PC-3 (cell line): ENCODE results near the gene MEDAG. TPM values are rescaled to one million over a fixed set of nuclear protein-coding genes. Genes with fewer than 3 reads are reported as not detected.

Source experiments
- ATAC-seq: fragments of 200-7000 bp; cut with Tn5 transposase; 2 replicates; pipeline ENCODE4 v1.9.1; 2020; ENCODE audit warnings: mild to moderate bottlenecking, moderate library complexity
- BruUV-seq: library from RNA; stranded (reverse); fragments of 400-500 nt; replicated peaks from 2 replicates; lab custom pipeline; 2021; lab: Mats Ljungman, UMichigan
- CTCF ChIA-PET: fragments of 300-600 bp; sonication (Branson Sonifier 250); formaldehyde crosslinking; loops from one replicate; lab custom pipeline; 2022; ENCODE audit warnings: antibody characterized with exemption; lab: Charles Lee
- POLR2A ChIA-PET: fragments of 300-600 bp; sonication (Branson Sonifier 250); formaldehyde crosslinking; loops from one replicate; lab custom pipeline; 2022; ENCODE audit warnings: antibody characterized with exemption; ENCODE audit not compliant: unreplicated experiment; lab: Charles Lee
- DNase-seq: peaks from one replicate; pipeline ENCODE4 v3.0.0-alpha.2; 2015
- H2AFZ ChIP-seq: fragments of 300-600 bp; sonication (generic); 2 replicates; pipeline ENCODE4 v1.6.0; 2016; ENCODE audit warnings: antibody characterized with exemption, low read length
- H3F3A ChIP-seq: fragments of 300-600 bp; sonication (generic); one replicate; pipeline ENCODE4 v1.6.0; 2017; ENCODE audit warnings: antibody characterized with exemption, low read length, control low read depth, mild to moderate bottlenecking; ENCODE audit not compliant: unreplicated experiment
- H3K27ac ChIP-seq: fragments of 300-600 bp; sonication (generic); 2 replicates; pipeline ENCODE4 v1.5.1; 2016; ENCODE audit warnings: mild to moderate bottlenecking, low read length
- H3K27me3 ChIP-seq: fragments of 300-600 bp; sonication (generic); 2 replicates; pipeline ENCODE4 v1.6.1; 2016; ENCODE audit warnings: low read length, mixed read lengths
- H3K36me3 ChIP-seq: fragments of 300-600 bp; sonication (generic); 2 replicates; pipeline ENCODE4 v1.6.1; 2016; ENCODE audit warnings: low read depth, mixed run types, low read length, mixed read lengths
- H3K4me1 ChIP-seq: fragments of 300-600 bp; sonication (generic); 2 replicates; pipeline ENCODE4 v1.5.1; 2016; ENCODE audit warnings: low read length; ENCODE audit not compliant: insufficient read depth
- H3K4me2 ChIP-seq: fragments of 300-600 bp; sonication (generic); 2 replicates; pipeline ENCODE4 v1.6.0; 2016; ENCODE audit warnings: low read length
- H3K4me3 ChIP-seq: fragments of 300-600 bp; sonication (generic); 2 replicates; pipeline ENCODE4 v1.5.1; 2016; ENCODE audit warnings: mild to moderate bottlenecking, low read length, mixed read lengths
- H3K79me2 ChIP-seq: fragments of 300-600 bp; sonication (generic); 2 replicates; pipeline ENCODE4 v1.6.1; 2017; ENCODE audit warnings: low read length, mixed read lengths
- H3K9ac ChIP-seq: fragments of 300-600 bp; sonication (generic); 2 replicates; pipeline ENCODE4 v1.6.0; 2016; ENCODE audit warnings: mild to moderate bottlenecking, low read length
- H3K9me2 ChIP-seq: fragments of 300-600 bp; sonication (generic); replicated peaks from 2 replicates; pipeline ENCODE4 v1.6.1; 2016; ENCODE audit warnings: mixed run types, low read length, mixed read lengths
- H3K9me3 ChIP-seq: fragments of 300-600 bp; sonication (generic); 2 replicates; pipeline ENCODE4 v1.6.1; 2016; ENCODE audit warnings: low read length, mixed read lengths
- H4K20me1 ChIP-seq: fragments of 300-600 bp; sonication (generic); 2 replicates; pipeline ENCODE4 v1.6.1; 2016; ENCODE audit warnings: low read length, mixed read lengths
- EZH2 ChIP-seq: fragments of 300-600 bp; sonication (generic); IDR thresholded peaks from one replicate; pipeline ENCODE4 v1.6.1; 2017; ENCODE audit warnings: antibody characterized with exemption, mild to moderate bottlenecking, low read length; ENCODE audit not compliant: unreplicated experiment
- EZH2phosphoT487 ChIP-seq: fragments of 300-600 bp; sonication (generic); IDR thresholded peaks from 2 replicates; pipeline ENCODE4 v1.6.1; 2018; ENCODE audit warnings: mild to moderate bottlenecking, antibody characterized with exemption, low read length, borderline replicate concordance
- intact Hi-C: fragments of 100-400 bp; cut with micrococcal nuclease; formaldehyde crosslinking; loops from 2 replicates; pipeline ENCODE4 v1.9.0; 2023
- total RNA-seq: library from RNA; depleted of rRNA; stranded (reverse); fragments of >200 nt; gene quantifications from 2 replicates; pipeline ENCODE4 v1.2.3, GENCODE V29; 2014
- TF ChIP-seq, protein P1 (sequence below): fragments of 300-600 bp; sonication (generic); conservative IDR thresholded peaks from 2 replicates; pipeline ENCODE4 v1.5.1; 2017; ENCODE audit warnings: antibody characterized with exemption, low read depth, mild to moderate bottlenecking, low read length

MEDAG gene
- total RNA-seq, 1 experiment from 2014 or later: not detected

DNA sequence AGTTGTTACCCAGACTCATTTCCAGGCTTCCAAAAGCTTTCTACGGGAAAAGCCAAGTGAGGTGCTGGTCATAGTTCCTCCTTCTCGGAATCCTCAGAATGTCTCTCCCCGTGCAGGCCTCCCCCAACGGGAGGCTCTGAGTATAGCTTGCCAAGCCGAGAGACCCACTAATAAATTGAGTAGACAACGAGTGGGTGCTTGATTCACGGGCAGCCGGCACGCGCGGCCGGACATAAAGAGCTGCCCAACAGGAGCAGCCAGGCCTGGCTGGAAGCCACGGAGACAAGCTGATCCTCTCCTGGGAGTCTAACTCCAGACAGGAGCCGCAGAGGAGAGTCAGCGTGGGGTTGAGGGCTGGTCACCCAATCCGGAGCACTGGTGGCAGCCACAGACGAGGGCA is 43.4 kb upstream of the MEDAG start:
- no peaks in the 10 kb centered on the region for H4K20me1 ChIP-seq
- intact Hi-C loops: no loop called here
- H3K36me3 ChIP-seq: no peaks in the 10 kb centered on the region
- no peak overlapping the region for H3K27ac ChIP-seq
- peaks cover 23% of the 10 kb centered on the region for H3K4me1 ChIP-seq
- H3K9ac ChIP-seq: no peak overlapping the region
- CTCF ChIA-PET: no interaction called here
- H3F3A ChIP-seq: no peaks in the 10 kb centered on the region
- no peak for TF ChIP-seq EZH2
- TF ChIP-seq, protein P1, sequence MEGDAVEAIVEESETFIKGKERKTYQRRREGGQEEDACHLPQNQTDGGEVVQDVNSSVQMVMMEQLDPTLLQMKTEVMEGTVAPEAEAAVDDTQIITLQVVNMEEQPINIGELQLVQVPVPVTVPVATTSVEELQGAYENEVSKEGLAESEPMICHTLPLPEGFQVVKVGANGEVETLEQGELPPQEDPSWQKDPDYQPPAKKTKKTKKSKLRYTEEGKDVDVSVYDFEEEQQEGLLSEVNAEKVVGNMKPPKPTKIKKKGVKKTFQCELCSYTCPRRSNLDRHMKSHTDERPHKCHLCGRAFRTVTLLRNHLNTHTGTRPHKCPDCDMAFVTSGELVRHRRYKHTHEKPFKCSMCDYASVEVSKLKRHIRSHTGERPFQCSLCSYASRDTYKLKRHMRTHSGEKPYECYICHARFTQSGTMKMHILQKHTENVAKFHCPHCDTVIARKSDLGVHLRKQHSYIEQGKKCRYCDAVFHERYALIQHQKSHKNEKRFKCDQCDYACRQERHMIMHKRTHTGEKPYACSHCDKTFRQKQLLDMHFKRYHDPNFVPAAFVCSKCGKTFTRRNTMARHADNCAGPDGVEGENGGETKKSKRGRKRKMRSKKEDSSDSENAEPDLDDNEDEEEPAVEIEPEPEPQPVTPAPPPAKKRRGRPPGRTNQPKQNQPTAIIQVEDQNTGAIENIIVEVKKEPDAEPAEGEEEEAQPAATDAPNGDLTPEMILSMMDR: no peak
- TF ChIP-seq EZH2phosphoT487: no peak
- BruUV-seq: no TSS peak
- no peak overlapping the region for H3K4me2 ChIP-seq
- H2AFZ ChIP-seq: no peak overlapping the region
- no peaks in the 10 kb centered on the region for H3K27me3 ChIP-seq
- H3K4me3 ChIP-seq: no peak overlapping the region
- no peaks in the 10 kb centered on the region for H3K9me3 ChIP-seq
- no peak for ATAC-seq
- no peak for DNase-seq
- POLR2A ChIA-PET: no interaction called here
- no peaks in the 10 kb centered on the region for H3K79me2 ChIP-seq
- no peaks in the 10 kb centered on the region for H3K9me2 ChIP-seq

DNA sequence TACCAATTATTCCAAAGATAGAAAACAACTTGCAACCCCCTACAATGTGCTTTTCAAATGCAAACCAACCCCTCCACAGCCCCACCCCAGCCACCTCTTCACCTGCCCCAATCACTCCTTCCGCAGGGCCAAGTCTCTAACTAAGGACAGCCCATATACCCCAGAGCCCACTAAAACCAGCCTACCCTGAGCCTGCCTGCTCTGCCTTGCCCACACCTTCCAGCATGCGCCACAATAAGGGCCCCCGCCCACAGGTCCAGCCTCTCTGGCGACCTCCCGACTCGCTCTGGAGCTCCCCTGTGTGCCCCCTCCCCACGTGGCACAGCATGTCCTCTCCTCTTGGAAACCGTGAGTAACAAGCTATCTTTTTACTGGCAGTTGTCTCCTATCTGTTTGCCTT is 42.8 kb upstream of the MEDAG start:
- no peak overlapping the region for H3K9ac ChIP-seq
- no peaks in the 10 kb centered on the region for H3K9me2 ChIP-seq
- H3K9me3 ChIP-seq: no peaks in the 10 kb centered on the region
- BruUV-seq: no TSS peak
- no peak overlapping the region for H3K27ac ChIP-seq
- no peak overlapping the region for H3K4me2 ChIP-seq
- ATAC-seq (no peak), DNase-seq (no peak)
- H3F3A ChIP-seq: no peaks in the 10 kb centered on the region
- no peaks in the 10 kb centered on the region for H3K79me2 ChIP-seq
- no peak for TF ChIP-seq EZH2phosphoT487
- TF ChIP-seq EZH2: no peak
- TF ChIP-seq, protein P1: no peak
- peaks cover 23% of the 10 kb centered on the region for H3K4me1 ChIP-seq
- H4K20me1 ChIP-seq: no peaks in the 10 kb centered on the region
- no peaks in the 10 kb centered on the region for H3K36me3 ChIP-seq
- POLR2A ChIA-PET: no interaction called here
- H3K27me3 ChIP-seq: no peaks in the 10 kb centered on the region
- intact Hi-C loops: no loop called here
- CTCF ChIA-PET: no interaction called here
- no peak overlapping the region for H2AFZ ChIP-seq
- H3K4me3 ChIP-seq: no peak overlapping the region

DNA sequence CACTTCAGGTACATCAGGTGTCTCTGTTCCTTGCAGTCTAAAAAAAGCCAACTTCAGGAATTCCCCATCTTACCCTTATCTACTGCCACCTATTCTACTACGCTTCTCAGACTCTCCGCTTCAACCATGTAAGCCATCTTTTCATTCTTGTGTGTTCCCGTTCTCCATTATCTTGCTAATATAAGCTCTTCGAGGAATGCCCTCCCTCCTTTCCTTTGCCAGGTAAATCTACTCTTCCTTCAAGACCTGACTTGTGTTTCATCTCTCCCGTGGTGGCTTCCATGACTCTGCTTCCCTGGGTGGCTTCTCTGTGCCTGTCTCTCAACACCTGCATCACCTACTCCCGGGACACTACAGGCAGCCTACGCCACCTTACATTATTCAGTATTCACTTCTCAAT is 42.3 kb upstream of the MEDAG start:
- no peaks in the 10 kb centered on the region for H3K9me2 ChIP-seq
- POLR2A ChIA-PET: no interaction called here
- H3K4me1 ChIP-seq: peaks cover 23% of the 10 kb centered on the region
- intact Hi-C loops: no loop called here
- no peak overlapping the region for H3K4me2 ChIP-seq
- ATAC-seq (no peak), DNase-seq (no peak)
- H2AFZ ChIP-seq: no peak overlapping the region
- H3K9me3 ChIP-seq: no peaks in the 10 kb centered on the region
- no peak overlapping the region for H3K4me3 ChIP-seq
- CTCF ChIA-PET: no interaction called here
- no peaks in the 10 kb centered on the region for H3F3A ChIP-seq
- no peak overlapping the region for H3K27ac ChIP-seq
- no peaks in the 10 kb centered on the region for H3K79me2 ChIP-seq
- no peaks in the 10 kb centered on the region for H4K20me1 ChIP-seq
- no peaks in the 10 kb centered on the region for H3K27me3 ChIP-seq
- no peak overlapping the region for H3K9ac ChIP-seq
- no peaks in the 10 kb centered on the region for H3K36me3 ChIP-seq
- no TSS peak for BruUV-seq
- no peak for TF ChIP-seq EZH2phosphoT487
- TF ChIP-seq, protein P1: no peak
- TF ChIP-seq EZH2: no peak
